GM23338 (cell line): Measurements from ENCODE around the gene B3GALT5. TPM values are rescaled to one million over a fixed set of nuclear protein-coding genes. Genes with fewer than 3 reads are reported as not detected.

Experiments used
- ATAC-seq: fragments of 200-7000 bp; cut with Tn5 transposase; 3 replicates; pipeline ENCODE4 v1.9.1; 2020
- DNase-seq: peaks from one replicate; pipeline ENCODE4 v3.0.0-alpha.2; 2015; ENCODE audit warnings: low spot score
- H2AFZ ChIP-seq: fragments of 200-600 bp; sonication (generic); 2 replicates; pipeline ENCODE4 v1.8.0; 2016; ENCODE audit warnings: antibody characterized with exemption, mild to moderate bottlenecking, moderate library complexity
- H3F3A ChIP-seq: fragments of 200-600 bp; sonication (generic); replicated peaks from 2 replicates; pipeline ENCODE4 v1.8.0; 2017; ENCODE audit warnings: antibody characterized with exemption, mixed run types, low read depth
- H3K27ac ChIP-seq: fragments of 200-600 bp; sonication (generic); 2 replicates; pipeline ENCODE4 v1.6.1; 2016; ENCODE audit warnings: low read depth
- H3K27me3 ChIP-seq: fragments of 200-600 bp; sonication (generic); 2 replicates; pipeline ENCODE4 v1.8.0; 2016; ENCODE audit warnings: mild to moderate bottlenecking, mixed run types, moderate library complexity; ENCODE audit not compliant: insufficient read depth
- H3K36me3 ChIP-seq: fragments of 200-600 bp; sonication (generic); 2 replicates; pipeline ENCODE4 v1.8.0; 2016; ENCODE audit warnings: mild to moderate bottlenecking; ENCODE audit not compliant: insufficient read depth
- H3K4me1 ChIP-seq: fragments of 200-600 bp; sonication (generic); 2 replicates; pipeline ENCODE4 v1.8.0; 2016; ENCODE audit warnings: mild to moderate bottlenecking, moderate library complexity; ENCODE audit not compliant: insufficient read depth
- H3K4me2 ChIP-seq: fragments of 200-600 bp; sonication (generic); 2 replicates; pipeline ENCODE4 v1.7.1; 2017; ENCODE audit warnings: mixed run types
- H3K4me3 ChIP-seq: fragments of 200-600 bp; sonication (generic); 2 replicates; pipeline ENCODE4 v1.6.1; 2016; ENCODE audit warnings: mixed run types
- H3K79me2 ChIP-seq: fragments of 200-600 bp; sonication (generic); replicated peaks from 2 replicates; pipeline ENCODE4 v1.8.0; 2017; ENCODE audit warnings: mild to moderate bottlenecking; ENCODE audit not compliant: insufficient read depth
- H3K9me2 ChIP-seq: fragments of 200-600 bp; sonication (generic); 2 replicates; pipeline ENCODE4 v1.8.0; 2017; ENCODE audit not compliant: insufficient read depth
- H4K20me1 ChIP-seq: fragments of 200-600 bp; sonication (generic); replicated peaks from 2 replicates; pipeline ENCODE4 v1.8.0; 2017; ENCODE audit warnings: mild to moderate bottlenecking; ENCODE audit not compliant: insufficient read depth
- H3K27ac Mint-ChIP-seq: 2 replicates; pipeline ENCODE4 v1.8.0; 2020; ENCODE audit warnings: inconsistent platforms, mild to moderate bottlenecking, moderate library complexity, mixed read lengths
- H3K27me3 Mint-ChIP-seq: 3 replicates; pipeline ENCODE4 v1.8.0; 2022; ENCODE audit warnings: low read depth, mild to moderate bottlenecking, moderate library complexity, mixed read lengths, inconsistent platforms; ENCODE audit not compliant: insufficient read depth, poor library complexity
- H3K36me3 Mint-ChIP-seq: 3 replicates; pipeline ENCODE4 v1.8.0; 2021; ENCODE audit warnings: low read depth, mild to moderate bottlenecking, inconsistent platforms, moderate library complexity, mixed read lengths
- H3K4me1 Mint-ChIP-seq: 3 replicates; pipeline ENCODE4 v1.8.0; 2020; ENCODE audit warnings: mild to moderate bottlenecking, inconsistent platforms, mixed read lengths
- H3K4me3 Mint-ChIP-seq: 3 replicates; pipeline ENCODE4 v1.8.0; 2021; ENCODE audit warnings: moderate library complexity, mild to moderate bottlenecking, inconsistent platforms, mixed read lengths
- H3K9me3 Mint-ChIP-seq: 3 replicates; pipeline ENCODE4 v1.8.0; 2020; ENCODE audit warnings: moderate library complexity, mild to moderate bottlenecking, inconsistent platforms, mixed read lengths
- CREB1 ChIP-seq: fragments of 250-450 bp; sonication (Bioruptor Pico); IDR thresholded peaks from 2 replicates; pipeline ENCODE4 v1.5.0; 2020; ENCODE audit warnings: low read depth, mild to moderate bottlenecking, moderate library complexity
- EZH2 ChIP-seq: fragments of 200-600 bp; sonication (generic); IDR thresholded peaks from one replicate; pipeline ENCODE4 v1.8.0; 2017; ENCODE audit warnings: antibody characterized with exemption, mild to moderate bottlenecking, low read depth; ENCODE audit not compliant: unreplicated experiment
- EZH2phosphoT487 ChIP-seq: fragments of 200-600 bp; sonication (generic); IDR thresholded peaks from one replicate; pipeline ENCODE4 v1.8.1; 2018; ENCODE audit warnings: antibody characterized with exemption; ENCODE audit not compliant: unreplicated experiment
- JUNB ChIP-seq: IDR thresholded peaks from one replicate; pipeline ENCODE4 v1.6.1; 2016; ENCODE audit warnings: antibody characterized with exemption; ENCODE audit not compliant: unreplicated experiment
- ZNF114 ChIP-seq: fragments of 250-450 bp; sonication (Bioruptor Pico); IDR thresholded peaks from 2 replicates; pipeline ENCODE4 v1.5.0; 2020; ENCODE audit warnings: mild to moderate bottlenecking, moderate library complexity
- polyA plus RNA-seq: library from polyadenylated mRNA; unstranded; fragments of >200 nt; fragmentation: Nextera tagmentation; extraction: Ambion mirVana; gene quantifications from 2 replicates; pipeline ENCODE4 v1.2.1, GENCODE V29; 2016
- total RNA-seq: library from RNA; depleted of rRNA; stranded (reverse); fragments of >200 nt; shearing (Covaris generic); gene quantifications from 2 replicates; pipeline ENCODE4 v1.2.3, GENCODE V29; 2014
- TF ChIP-seq, protein P1 (sequence below), 2 experiments: fragments of 200-600 bp in 1 of 2; sonication (generic) in 1 of 2; conservative IDR thresholded peaks; 2 replicates each; pipeline versions ENCODE4 v1.5.1 to v1.6.1; 2016 to 2017; ENCODE audit warnings: antibody characterized with exemption in 2 of 2, low read depth in 2 of 2, mild to moderate bottlenecking in 2 of 2, moderate library complexity in 1 of 2
- TF ChIP-seq, protein P2 (sequence below): IDR thresholded peaks from one replicate; pipeline ENCODE4 v1.6.1; 2018; ENCODE audit warnings: antibody characterized with exemption; ENCODE audit not compliant: unreplicated experiment
- TF ChIP-seq, protein P3 (sequence below): IDR thresholded peaks from 2 replicates; pipeline ENCODE4 v1.6.1; 2016; ENCODE audit warnings: antibody characterized with exemption

Gene B3GALT5
- total and polyA plus RNA-seq, 2 experiments from 2014 or later: 6.2 to 37.5 TPM

DNA sequence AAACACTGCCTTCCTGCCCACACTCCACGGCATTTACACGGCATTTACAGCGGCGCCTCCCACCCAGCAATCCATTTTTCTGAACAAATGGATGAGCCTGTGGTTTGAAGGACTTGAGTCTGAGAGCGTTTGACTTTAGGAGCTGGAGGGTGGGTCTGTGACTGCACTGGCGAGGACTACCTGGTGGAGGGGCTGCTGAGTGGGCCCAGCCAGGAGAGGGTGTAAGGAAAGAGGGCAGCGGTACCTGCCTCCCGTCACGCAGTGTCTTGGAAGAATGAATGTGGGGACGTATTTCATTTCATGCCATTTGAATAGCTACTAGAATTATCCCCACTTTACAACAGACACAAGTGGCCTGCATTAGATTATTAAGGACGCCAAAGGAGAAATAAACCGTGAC lies 62.9 kb downstream of the B3GALT5 start:
- H3K27ac Mint-ChIP-seq: peak overlapping the region; percentile 32
- no peaks in the 10 kb centered on the region; the same call in 1 of the 2 replicates for H3K9me2 ChIP-seq
- peaks cover 12% of the 10 kb centered on the region for H3K27me3 Mint-ChIP-seq
- H3K4me1 ChIP-seq: peaks cover 10% of the 10 kb centered on the region; the same call in 1 of the 2 replicates
- TF ChIP-seq EZH2phosphoT487 (no peak), EZH2 (no peak), ZNF114 (no peak), CREB1 (CRISPR knock-in tag) (no peak), JUNB (no peak)
- TF ChIP-seq, protein P1, sequence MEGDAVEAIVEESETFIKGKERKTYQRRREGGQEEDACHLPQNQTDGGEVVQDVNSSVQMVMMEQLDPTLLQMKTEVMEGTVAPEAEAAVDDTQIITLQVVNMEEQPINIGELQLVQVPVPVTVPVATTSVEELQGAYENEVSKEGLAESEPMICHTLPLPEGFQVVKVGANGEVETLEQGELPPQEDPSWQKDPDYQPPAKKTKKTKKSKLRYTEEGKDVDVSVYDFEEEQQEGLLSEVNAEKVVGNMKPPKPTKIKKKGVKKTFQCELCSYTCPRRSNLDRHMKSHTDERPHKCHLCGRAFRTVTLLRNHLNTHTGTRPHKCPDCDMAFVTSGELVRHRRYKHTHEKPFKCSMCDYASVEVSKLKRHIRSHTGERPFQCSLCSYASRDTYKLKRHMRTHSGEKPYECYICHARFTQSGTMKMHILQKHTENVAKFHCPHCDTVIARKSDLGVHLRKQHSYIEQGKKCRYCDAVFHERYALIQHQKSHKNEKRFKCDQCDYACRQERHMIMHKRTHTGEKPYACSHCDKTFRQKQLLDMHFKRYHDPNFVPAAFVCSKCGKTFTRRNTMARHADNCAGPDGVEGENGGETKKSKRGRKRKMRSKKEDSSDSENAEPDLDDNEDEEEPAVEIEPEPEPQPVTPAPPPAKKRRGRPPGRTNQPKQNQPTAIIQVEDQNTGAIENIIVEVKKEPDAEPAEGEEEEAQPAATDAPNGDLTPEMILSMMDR (conservative IDR thresholded peaks at IDR 0.05; ENCODE audit: low read depth in 2 of 2): peak; percentile 40 to 49
- TF ChIP-seq, protein P2, sequence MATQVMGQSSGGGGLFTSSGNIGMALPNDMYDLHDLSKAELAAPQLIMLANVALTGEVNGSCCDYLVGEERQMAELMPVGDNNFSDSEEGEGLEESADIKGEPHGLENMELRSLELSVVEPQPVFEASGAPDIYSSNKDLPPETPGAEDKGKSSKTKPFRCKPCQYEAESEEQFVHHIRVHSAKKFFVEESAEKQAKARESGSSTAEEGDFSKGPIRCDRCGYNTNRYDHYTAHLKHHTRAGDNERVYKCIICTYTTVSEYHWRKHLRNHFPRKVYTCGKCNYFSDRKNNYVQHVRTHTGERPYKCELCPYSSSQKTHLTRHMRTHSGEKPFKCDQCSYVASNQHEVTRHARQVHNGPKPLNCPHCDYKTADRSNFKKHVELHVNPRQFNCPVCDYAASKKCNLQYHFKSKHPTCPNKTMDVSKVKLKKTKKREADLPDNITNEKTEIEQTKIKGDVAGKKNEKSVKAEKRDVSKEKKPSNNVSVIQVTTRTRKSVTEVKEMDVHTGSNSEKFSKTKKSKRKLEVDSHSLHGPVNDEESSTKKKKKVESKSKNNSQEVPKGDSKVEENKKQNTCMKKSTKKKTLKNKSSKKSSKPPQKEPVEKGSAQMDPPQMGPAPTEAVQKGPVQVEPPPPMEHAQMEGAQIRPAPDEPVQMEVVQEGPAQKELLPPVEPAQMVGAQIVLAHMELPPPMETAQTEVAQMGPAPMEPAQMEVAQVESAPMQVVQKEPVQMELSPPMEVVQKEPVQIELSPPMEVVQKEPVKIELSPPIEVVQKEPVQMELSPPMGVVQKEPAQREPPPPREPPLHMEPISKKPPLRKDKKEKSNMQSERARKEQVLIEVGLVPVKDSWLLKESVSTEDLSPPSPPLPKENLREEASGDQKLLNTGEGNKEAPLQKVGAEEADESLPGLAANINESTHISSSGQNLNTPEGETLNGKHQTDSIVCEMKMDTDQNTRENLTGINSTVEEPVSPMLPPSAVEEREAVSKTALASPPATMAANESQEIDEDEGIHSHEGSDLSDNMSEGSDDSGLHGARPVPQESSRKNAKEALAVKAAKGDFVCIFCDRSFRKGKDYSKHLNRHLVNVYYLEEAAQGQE: no peak
- H3K27me3 ChIP-seq: no peaks in the 10 kb centered on the region
- H3F3A ChIP-seq: 0 out of 2 replicates have a peak, but pooled peaks cover 12% of the 10 kb centered on the region
- H2AFZ ChIP-seq: no peak overlapping the region
- no peaks in the 10 kb centered on the region; the same call in 1 of the 2 replicates for H4K20me1 ChIP-seq
- no peak overlapping the region for H3K4me3 ChIP-seq
- no peaks in the 10 kb centered on the region; the same call in 1 of the 2 replicates for H3K79me2 ChIP-seq
- no peaks in the 10 kb centered on the region; the same call in none of the 2 replicates for H3K36me3 ChIP-seq
- no peak overlapping the region for H3K4me3 Mint-ChIP-seq
- H3K9me3 Mint-ChIP-seq: peaks cover 9% of the 10 kb centered on the region; the same call in 2 of the 3 replicates
- peak; percentile 86 for ATAC-seq
- H3K36me3 Mint-ChIP-seq: peaks cover 37% of the 10 kb centered on the region
- H3K27ac ChIP-seq: no peak overlapping the region
- H3K4me1 Mint-ChIP-seq: peaks cover 29% of the 10 kb centered on the region
- no peak overlapping the region for H3K4me2 ChIP-seq
- peak; percentile 57 for DNase-seq

DNA sequence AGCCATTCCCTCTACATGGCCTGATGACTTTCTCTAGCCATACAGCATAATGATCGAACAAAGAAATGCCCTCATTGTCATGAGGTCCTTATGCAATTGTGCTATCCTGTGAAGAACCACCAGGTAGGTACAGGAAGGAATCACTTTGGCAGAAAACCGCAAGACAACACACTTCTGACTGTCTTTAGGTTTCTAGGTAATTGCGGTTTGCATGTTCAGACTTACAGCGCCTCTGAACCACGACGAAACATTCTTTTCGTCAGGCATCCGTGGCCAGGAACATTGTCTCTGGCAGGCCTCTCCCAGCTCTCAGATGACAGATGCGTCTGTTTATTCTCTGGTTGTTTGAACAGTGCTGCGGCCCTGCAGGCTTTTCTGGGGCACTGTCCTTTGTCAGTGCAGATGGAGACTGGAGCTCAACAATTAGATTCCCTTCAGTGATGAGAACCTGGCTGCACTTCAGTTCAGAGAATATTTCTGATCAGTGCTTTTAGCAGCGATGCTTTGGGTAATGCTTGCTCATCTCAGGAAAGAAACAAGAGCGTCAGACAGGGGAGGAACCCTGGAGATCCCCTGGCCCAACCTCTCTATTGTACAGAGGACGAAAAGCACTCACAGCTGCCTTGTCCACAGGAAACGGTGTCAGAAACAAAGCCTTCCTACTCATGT lies 63.4 kb downstream of the B3GALT5 start:
- no peak overlapping the region for H3K4me3 ChIP-seq
- no peaks in the 10 kb centered on the region; the same call in 1 of the 2 replicates for H3K9me2 ChIP-seq
- H3K27ac ChIP-seq: no peak overlapping the region
- ATAC-seq: peak; percentile 57
- H3K4me1 ChIP-seq: peaks cover 10% of the 10 kb centered on the region; the same call in 1 of the 2 replicates
- peaks cover 29% of the 10 kb centered on the region for H3K4me1 Mint-ChIP-seq
- H3F3A ChIP-seq: 0 out of 2 replicates have a peak, but pooled peaks cover 12% of the 10 kb centered on the region
- H3K36me3 Mint-ChIP-seq: peaks cover 32% of the 10 kb centered on the region
- no peak for DNase-seq
- H3K27ac Mint-ChIP-seq: no peak overlapping the region; the same call in 1 of the 2 replicates
- H3K9me3 Mint-ChIP-seq: peaks cover 9% of the 10 kb centered on the region; the same call in 2 of the 3 replicates
- no peak overlapping the region for H3K4me3 Mint-ChIP-seq
- no peaks in the 10 kb centered on the region; the same call in none of the 2 replicates for H3K36me3 ChIP-seq
- H3K27me3 ChIP-seq: no peaks in the 10 kb centered on the region
- no peak overlapping the region for H2AFZ ChIP-seq
- H3K4me2 ChIP-seq: no peak overlapping the region
- no peaks in the 10 kb centered on the region for H3K79me2 ChIP-seq
- no peak for TF ChIP-seq CREB1 (CRISPR knock-in tag)
- TF ChIP-seq, protein P1 (conservative IDR thresholded peaks at IDR 0.05; ENCODE audit: low read depth in 2 of 2): 0 out of 4 replicates have a peak, but pooled peaks of 1 of the 2 experiments have one; percentile 5
- TF ChIP-seq, protein P3, sequence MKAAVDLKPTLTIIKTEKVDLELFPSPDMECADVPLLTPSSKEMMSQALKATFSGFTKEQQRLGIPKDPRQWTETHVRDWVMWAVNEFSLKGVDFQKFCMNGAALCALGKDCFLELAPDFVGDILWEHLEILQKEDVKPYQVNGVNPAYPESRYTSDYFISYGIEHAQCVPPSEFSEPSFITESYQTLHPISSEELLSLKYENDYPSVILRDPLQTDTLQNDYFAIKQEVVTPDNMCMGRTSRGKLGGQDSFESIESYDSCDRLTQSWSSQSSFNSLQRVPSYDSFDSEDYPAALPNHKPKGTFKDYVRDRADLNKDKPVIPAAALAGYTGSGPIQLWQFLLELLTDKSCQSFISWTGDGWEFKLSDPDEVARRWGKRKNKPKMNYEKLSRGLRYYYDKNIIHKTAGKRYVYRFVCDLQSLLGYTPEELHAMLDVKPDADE: no peak
- TF ChIP-seq, protein P2: no peak
- no peak for TF ChIP-seq ZNF114
- no peak for TF ChIP-seq EZH2
- no peaks in the 10 kb centered on the region; the same call in 1 of the 2 replicates for H4K20me1 ChIP-seq
- H3K27me3 Mint-ChIP-seq: peaks cover 12% of the 10 kb centered on the region
